GM19395 (cell line): ENCODE data around the gene FBXO27.
A peak's percentile ranks its signal among the peaks of the same experiment; 100 is the strongest.
"Not testable (repeated sequence)": the region's sequence is repeated elsewhere in the genome, so short reads cannot be mapped to it uniquely, and the experiment has no call there.

Experiments
- ATAC-seq: cut with Tn5 transposase; IDR thresholded peaks from one replicate; pipeline ENCODE4 v1.9.1; 2021; ENCODE audit warnings: mild to moderate bottlenecking, moderate library complexity; ENCODE audit not compliant: unreplicated experiment

FBXO27 gene

GRCh38 chr19:39045506-39045905 is 13.2 kb upstream of the FBXO27 start:
- ATAC-seq = no peak

DNA sequence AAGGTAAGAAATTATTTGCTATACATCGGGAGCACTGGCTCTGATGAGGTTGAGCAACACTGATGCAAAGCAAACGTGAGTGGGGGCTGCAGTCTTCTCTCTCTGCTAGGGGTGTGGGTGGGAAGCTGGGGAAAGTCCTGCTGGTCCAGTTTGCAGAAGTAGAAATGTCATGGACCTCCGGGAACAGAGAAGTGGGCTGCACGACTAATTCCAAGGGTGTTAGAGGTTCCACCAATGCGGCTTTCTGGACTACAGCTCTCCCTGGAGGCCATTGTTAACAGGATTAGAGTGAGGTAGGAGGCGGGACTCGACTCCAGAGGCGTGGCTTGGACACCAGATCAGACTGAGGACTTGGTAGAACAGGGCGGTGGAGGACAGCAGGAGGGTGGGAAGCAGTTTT is 5.7 kb upstream of the FBXO27 start:
- no peak for ATAC-seq

DNA sequence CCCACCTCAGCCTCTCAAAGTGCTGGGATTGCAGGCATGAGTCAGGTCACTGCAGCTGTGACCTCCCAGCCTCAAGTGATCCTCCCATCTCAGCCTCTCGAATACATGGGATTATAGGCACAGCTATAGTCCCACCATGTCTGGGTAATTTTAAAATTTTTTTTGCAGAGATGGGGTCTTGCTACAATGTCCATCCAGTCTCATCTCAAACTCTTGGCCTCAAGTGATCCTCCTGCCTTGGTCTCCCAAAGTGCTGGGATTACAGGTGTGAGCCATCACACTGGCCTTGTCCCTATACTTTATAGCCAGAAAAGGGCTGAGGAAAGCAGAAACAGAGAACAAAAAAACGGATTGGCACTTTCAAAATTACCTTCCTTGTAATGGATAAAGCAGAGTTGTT is 4.8 kb upstream of the FBXO27 start:
- ATAC-seq = no peak

DNA sequence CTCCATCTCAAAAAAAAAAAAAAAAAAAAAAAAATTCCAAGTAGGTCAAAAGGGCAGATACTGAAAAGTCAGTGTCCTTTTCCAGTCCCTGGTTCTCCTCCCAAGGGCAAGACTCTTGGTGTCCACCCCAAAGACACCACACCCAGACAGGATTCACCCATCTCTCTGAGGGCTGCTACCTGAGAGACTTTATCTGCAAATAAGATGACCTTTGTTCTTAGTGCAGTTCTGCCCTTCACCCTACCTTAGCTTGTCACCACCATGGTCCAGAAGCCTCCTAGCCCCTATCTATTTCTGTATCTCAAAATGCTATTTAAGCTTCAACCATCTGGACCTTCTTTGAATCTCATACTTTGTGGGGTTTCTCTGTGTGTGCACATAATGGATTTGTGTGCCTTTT is 4.2 kb upstream of the FBXO27 start:
- no peak for ATAC-seq

DNA sequence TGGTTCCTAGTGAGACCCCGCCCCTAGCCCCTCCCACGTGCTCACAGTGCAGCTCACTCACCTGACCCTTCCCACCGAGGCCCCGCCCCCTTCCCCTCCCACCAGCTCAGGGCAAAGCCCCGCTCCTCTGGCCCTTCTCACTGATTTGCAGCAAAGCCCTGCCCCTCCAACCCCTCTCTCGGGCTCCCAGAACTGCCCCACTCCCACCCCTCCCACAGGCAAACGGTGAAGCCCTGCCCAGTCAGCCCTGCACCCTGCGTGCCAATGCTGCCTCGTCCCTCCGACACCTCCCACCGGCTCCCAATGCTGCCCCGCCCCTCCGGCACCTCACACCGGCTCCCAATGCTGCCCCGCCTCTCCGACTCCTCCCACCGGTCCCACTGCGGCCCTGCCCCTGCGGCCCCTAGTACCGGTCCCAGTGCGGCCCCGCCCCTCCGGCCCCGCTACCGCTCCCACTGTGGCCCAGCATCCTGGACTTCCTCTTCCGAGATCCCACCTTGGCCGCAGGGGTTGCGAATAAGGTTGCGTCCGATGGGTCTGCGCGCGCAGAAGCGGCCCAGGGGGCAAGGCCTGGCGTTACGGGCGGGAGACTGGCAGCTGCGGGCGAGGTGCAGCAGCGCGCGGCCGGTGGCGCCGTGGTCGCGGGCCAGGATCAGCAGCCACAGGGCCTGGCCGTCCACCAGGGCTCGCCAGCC is 834 bp downstream of the FBXO27 start:
- ATAC-seq = peak; percentile 75

DNA sequence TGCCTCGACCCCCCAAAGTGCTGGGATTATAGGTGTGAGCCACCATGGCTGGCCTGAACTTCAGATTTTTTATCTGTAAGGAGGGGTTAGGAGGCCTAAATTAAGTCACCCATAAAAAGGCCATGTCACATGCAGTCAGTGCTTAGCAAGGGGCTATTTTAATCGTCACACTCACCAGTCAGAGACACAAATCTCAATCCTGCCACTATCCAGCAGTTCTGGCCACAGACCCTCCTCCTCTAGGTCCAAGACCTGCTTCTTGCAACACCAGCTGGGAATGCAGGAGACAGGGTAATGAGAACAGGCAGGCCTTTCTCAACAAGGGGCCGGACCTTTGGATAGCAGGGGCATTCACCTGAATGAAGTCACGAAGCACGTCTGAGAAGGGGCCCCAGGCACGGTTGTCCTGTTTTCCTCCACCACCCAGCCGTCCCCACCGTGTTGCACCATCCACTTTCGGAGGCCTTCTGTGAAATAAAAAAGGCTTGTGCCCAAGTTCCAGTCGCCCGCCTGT is 1.4 kb downstream of the FBXO27 start:
- ATAC-seq = no peak

DNA sequence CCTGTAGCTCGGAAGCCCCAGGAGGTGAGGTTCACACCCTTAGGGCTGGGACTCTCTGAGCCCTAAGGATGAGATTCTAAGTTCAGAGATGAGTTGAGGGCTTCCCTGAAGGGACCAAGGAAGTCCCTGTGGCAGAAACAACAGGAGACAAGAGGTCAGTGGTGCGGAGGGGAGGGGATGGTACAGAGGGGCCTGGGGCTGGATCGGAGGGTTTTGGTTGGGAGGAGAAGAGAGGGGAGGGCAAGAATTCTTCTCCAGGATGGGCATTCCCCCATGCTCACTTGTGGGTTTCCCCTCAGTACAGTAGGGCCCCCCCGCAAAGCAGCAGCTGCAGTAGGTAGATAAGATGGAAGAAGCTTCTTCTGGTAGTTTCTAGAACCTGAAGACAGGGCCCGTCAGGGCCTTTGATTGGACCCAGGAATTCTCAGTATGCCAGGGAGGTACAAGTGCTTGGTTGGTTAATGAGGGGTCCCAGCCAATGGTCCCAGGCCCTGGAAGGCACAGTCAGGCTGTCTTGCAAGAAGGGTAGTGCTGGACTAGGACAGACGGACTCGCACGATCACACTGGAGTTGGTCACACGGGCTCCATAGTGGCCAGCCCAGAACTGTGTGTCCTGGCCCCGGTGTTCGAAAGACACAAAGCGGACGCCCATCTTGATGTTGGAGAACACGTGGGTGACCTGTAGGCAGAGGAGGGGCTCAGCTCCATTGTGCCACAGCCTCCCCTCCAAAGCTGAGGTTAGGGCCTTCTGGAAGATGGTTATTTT is 7.3 kb downstream of the FBXO27 start:
- ATAC-seq = no peak

- ATAC-seq = no peak
These were observed 11.3 kb downstream of the FBXO27 start for GRCh38 chr19:39021063-39021462.

DNA sequence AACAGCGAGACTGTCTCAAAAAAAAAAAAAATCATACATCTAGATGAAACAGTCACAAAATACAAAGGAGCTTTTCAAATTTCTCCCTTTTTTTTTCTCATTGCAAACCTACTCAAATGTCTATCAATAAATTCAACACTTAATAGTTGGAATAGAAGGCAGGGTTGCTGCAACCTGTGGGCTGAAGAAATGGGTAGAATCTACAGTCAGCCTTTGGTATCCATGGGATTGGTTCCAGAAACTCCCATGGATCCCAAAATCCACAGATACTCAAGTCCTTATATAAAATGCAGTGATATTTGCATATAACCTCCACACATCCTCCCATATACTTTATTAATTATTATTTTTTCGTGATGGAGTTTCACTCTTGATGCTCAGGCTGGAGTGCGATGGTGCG is 14.7 kb downstream of the FBXO27 start:
- ATAC-seq = no peak

- ATAC-seq = no peak
These were observed 15.3 kb downstream of the FBXO27 start for GRCh38 chr19:39017026-39017425.

- ATAC-seq = no peak
These were observed 18.3 kb downstream of the FBXO27 start for GRCh38 chr19:39014037-39014436.

GRCh38 chr19:39009001-39009400 is 23.3 kb downstream of the FBXO27 start:
- ATAC-seq = no peak

GRCh38 chr19:39008137-39008536 is 24.2 kb downstream of the FBXO27 start:
- no peak for ATAC-seq

DNA sequence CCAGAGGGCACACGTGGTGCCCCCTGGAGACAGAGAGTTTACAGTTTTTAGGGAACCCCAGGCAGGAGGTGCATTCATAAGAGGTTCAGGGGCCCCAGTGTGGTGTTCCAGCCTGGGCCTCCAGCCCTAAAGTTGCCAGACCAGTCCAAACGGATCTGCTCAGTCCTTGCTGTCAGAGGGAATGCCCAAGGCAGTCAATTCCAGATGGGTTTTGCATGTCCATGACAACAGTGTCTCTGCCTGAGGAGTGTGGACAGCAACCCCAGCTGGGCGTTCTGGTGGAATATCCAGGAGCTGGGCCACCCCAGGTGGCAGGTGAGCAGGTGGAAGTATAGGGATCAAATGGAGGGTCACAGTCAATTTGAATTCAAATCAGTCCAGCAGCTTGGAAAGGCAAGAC is 25.3 kb downstream of the FBXO27 start:
- no peak for ATAC-seq

GRCh38 chr19:39004403-39004802 is 27.9 kb downstream of the FBXO27 start:
- ATAC-seq = no peak

- no peak for ATAC-seq
These were observed 28.6 kb downstream of the FBXO27 start for GRCh38 chr19:39003796-39004195.

GRCh38 chr19:39003188-39003587 is 29.2 kb downstream of the FBXO27 start:
- ATAC-seq = no peak

DNA sequence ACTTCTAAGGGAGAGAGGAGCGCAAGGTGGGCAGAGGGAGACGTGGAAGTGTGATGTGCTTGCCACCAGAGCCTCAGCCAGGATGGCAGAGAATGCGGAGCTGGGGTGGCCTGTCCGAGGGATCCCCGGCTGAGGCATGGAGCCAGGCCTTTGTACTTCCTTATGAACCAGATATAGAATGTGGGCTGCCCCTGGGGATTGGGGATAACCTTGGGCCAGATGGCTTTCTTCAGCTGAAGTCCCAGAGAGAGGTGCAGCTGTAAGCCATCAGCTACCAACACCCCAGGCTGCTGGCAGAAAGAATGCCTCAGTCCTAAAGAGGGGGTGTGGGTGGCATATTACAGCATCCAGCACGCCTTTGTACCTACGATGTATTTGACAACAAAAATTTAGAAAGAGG is 31.3 kb downstream of the FBXO27 start:
- no peak for ATAC-seq

DNA sequence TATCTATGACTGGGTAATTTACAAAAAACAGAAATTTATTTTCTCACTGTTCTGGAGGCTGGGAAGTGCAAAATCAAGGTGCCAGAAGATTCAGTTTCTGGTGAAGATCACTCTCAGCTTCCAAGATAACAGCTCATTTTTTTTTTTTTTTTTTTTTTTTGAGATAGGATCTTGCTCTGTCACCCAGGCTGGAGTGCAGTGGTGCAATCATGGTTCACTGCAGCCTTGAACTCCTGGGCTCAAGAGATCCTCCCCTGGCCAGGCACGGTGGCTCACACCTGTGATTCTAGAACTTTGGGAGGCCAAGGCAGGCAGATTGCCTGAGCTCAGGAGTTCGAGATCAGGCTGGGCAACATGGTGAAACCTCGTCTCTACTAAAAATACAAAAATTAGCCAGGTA is 34.8 kb downstream of the FBXO27 start:
- ATAC-seq = not testable (repeated sequence)

- ATAC-seq = no peak
These were observed 39.1 kb downstream of the FBXO27 start for GRCh38 chr19:38993271-38993670.

- ATAC-seq = no peak
These were observed 41.2 kb downstream of the FBXO27 start for GRCh38 chr19:38990949-38991697.

DNA sequence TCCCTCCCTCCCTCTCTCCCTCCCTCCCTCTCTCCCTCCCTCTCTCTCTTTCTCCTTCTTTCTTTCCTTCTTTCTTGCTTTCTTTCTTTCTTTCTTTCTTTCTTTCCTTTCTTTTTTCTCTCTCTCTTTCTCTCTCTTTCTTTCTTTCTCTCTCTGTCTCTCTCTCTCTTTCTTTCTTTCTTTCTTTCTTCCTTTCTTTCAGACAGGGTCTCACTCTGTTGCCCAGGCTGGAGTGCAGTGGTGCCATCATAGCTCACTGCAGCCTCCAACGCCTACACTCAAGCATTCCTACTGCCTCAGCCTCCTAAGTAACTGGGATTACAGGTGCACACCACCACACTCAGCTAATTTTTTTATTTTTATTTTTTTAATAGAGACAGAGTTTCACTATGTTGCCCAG is 42.7 kb downstream of the FBXO27 start:
- ATAC-seq = not testable (repeated sequence)
